Adrenal gland (tissue), 5 donors: ENCODE measurements around the gene CRBN.

ENCODE experiments used
- POLR2A ChIP-seq, 2 donors: fragments of 450-650 bp; IDR thresholded peaks; one replicate each; pipeline ENCODE4 v1.6.1; 2017; ENCODE audit warnings: antibody characterized with exemption in 2 of 2, mild to moderate bottlenecking in 2 of 2, moderate library complexity in 1 of 2
- TF ChIP-seq, protein P1 (sequence below), 6 experiments: fragments of 450-650 bp in 4 of 6; fragments of 200-600 bp in 2 of 6; sonication (generic) in 1 of 6; IDR thresholded peaks; 1 replicate in 5 of 6; 2 replicates in 1 of 6; pipeline versions ENCODE4 v1.5.1 to v1.8.0; 2016 to 2021; ENCODE audit warnings: antibody characterized with exemption in 6 of 6, mild to moderate bottlenecking in 2 of 6, moderate library complexity in 1 of 6
- donor health status: DM: no; HTN: no; CAD: no.

DNA sequence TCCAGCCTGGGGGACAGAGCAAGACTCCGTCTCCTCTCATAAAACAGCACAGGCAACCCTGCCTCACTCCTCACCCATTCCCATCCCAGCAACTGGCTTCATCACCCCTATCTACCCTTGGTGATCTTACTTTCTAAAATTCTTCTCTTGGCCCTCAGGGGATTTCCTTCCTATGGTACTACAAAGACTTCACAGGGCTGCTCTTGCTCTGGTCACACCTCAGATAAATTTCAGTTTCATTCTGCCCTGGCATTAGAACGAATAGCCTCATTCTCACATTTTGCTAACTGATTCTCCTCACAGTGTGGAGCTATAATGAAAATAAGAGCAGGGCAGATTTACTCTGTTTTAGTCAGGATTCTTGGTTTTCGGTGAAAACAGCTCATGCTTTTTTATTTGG is 22.1 kb upstream of the CRBN start:
- TF ChIP-seq, protein P1, sequence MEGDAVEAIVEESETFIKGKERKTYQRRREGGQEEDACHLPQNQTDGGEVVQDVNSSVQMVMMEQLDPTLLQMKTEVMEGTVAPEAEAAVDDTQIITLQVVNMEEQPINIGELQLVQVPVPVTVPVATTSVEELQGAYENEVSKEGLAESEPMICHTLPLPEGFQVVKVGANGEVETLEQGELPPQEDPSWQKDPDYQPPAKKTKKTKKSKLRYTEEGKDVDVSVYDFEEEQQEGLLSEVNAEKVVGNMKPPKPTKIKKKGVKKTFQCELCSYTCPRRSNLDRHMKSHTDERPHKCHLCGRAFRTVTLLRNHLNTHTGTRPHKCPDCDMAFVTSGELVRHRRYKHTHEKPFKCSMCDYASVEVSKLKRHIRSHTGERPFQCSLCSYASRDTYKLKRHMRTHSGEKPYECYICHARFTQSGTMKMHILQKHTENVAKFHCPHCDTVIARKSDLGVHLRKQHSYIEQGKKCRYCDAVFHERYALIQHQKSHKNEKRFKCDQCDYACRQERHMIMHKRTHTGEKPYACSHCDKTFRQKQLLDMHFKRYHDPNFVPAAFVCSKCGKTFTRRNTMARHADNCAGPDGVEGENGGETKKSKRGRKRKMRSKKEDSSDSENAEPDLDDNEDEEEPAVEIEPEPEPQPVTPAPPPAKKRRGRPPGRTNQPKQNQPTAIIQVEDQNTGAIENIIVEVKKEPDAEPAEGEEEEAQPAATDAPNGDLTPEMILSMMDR (IDR thresholded peaks at IDR 0.05) = no peak
- TF ChIP-seq POLR2A (IDR thresholded peaks at IDR 0.05) = no peak
